ENCODE data around the gene FBXO28.

FBXO28 gene

DNA sequence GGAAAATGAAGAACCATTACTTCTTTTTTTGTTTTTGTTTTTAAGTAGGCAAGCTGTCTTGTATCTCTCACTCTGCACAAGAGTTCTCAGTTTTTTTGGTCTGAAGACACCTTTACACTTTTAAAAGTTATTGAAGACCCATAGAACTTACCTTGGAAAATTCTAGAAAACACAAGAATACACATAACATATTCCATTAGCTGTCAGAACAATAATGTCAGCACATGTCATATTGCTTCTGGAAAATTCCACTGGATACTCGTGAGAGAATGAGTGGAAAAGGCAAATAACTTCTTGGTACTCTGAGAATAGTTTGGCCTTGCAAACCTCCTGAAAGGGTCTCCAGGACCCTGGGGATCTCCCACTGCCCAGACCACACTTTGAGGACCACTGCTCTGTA is 4.8 kb downstream of the FBXO28 start:
- WGBS, result 96% methylated on average over 1 of the region's 1 CpG
- Histone ChIP-seq H2BK120ac (ENCODE audit: low read depth, low read length) (no peak overlapping the region), H2AFZ (ENCODE audit: low read depth, low read length) (no peak overlapping the region), H2BK12ac (ENCODE audit: low read length in 2 of 2) (no peak overlapping the region), H3K36me3 (ENCODE audit: control insufficient read depth in 1 of 2, insufficient read depth in 2 of 2, low read depth in 1 of 2, low read length in 2 of 2) (peaks cover 5 to 12% of the 10 kb centered on the region in 2 experiments), H3K9me3 (ENCODE audit: control insufficient read depth, low read length) (no peaks in the 10 kb centered on the region), H3K27ac (ENCODE audit: low read length, poor library complexity, severe bottlenecking) (no peak overlapping the region), H3K9ac (ENCODE audit: low read length) (no peak overlapping the region), H3K18ac (ENCODE audit: low read depth in 1 of 2, low read length in 2 of 2) (no peak overlapping the region), H3K4me3 (ENCODE audit: insufficient read depth in 1 of 2, low read depth in 1 of 2, low read length in 2 of 2) (no peak overlapping the region), H3K4me2 (ENCODE audit: low read length, poor library complexity, severe bottlenecking) (no peak overlapping the region), H3K79me1 (replicated peaks; ENCODE audit: low read length, poor library complexity, severe bottlenecking) (no peaks in the 10 kb centered on the region), H3K4ac (ENCODE audit: low read depth in 1 of 2, low read length in 2 of 2) (no peak overlapping the region), H3K14ac (ENCODE audit: low read length in 2 of 2) (no peak overlapping the region), H2BK15ac (ENCODE audit: low read depth, poor library complexity, severe bottlenecking) (no peak overlapping the region), H3K27me3 (ENCODE audit: control insufficient read depth in 1 of 2, insufficient read depth in 1 of 2, low read length in 2 of 2) (no peaks in the 10 kb centered on the region), H2AK5ac (ENCODE audit: low read length, severe bottlenecking) (no peak overlapping the region), H3K4me1 (ENCODE audit: control insufficient read depth, insufficient read depth, low read depth, low read length) (no peaks in the 10 kb centered on the region), H2BK5ac (ENCODE audit: low read depth, low read length, poor library complexity, severe bottlenecking) (no peak overlapping the region), H3K23ac (ENCODE audit: low read length in 2 of 2) (no peak overlapping the region), H4K8ac (ENCODE audit: low read length) (no peak overlapping the region), H4K91ac (ENCODE audit: low read length) (no peak overlapping the region)
- DNase-seq, result no peak

GRCh38 chr1:224123136-224123535 is 9.2 kb downstream of the FBXO28 start:
- Histone ChIP-seq H4K8ac (ENCODE audit: low read length) (no peak overlapping the region), H4K91ac (ENCODE audit: low read length) (no peak overlapping the region), H3K36me3 (ENCODE audit: control insufficient read depth in 1 of 2, insufficient read depth in 2 of 2, low read depth in 1 of 2, low read length in 2 of 2) (peaks cover 5 to 12% of the 10 kb centered on the region in 2 experiments), H3K4me3 (ENCODE audit: insufficient read depth in 1 of 2, low read depth in 1 of 2, low read length in 2 of 2) (no peak overlapping the region), H3K4me2 (ENCODE audit: low read length, poor library complexity, severe bottlenecking) (no peak overlapping the region), H3K23ac (ENCODE audit: low read length in 2 of 2) (no peak overlapping the region), H3K14ac (ENCODE audit: low read length in 2 of 2) (no peak overlapping the region), H3K4me1 (ENCODE audit: control insufficient read depth, insufficient read depth, low read depth, low read length) (peaks cover 3% of the 10 kb centered on the region), H3K9ac (ENCODE audit: low read length) (no peak overlapping the region), H2AK5ac (ENCODE audit: low read length, severe bottlenecking) (no peak overlapping the region), H2BK5ac (ENCODE audit: low read depth, low read length, poor library complexity, severe bottlenecking) (no peak overlapping the region), H3K18ac (ENCODE audit: low read depth in 1 of 2, low read length in 2 of 2) (no peak overlapping the region), H2BK12ac (ENCODE audit: low read length in 2 of 2) (no peak overlapping the region), H3K4ac (ENCODE audit: low read depth in 1 of 2, low read length in 2 of 2) (no peak overlapping the region), H2BK120ac (ENCODE audit: low read depth, low read length) (no peak overlapping the region), H3K79me1 (replicated peaks; ENCODE audit: low read length, poor library complexity, severe bottlenecking) (peaks cover 4% of the 10 kb centered on the region), H3K27me3 (ENCODE audit: control insufficient read depth in 1 of 2, insufficient read depth in 1 of 2, low read length in 2 of 2) (no peaks in the 10 kb centered on the region), H2BK15ac (ENCODE audit: low read depth, poor library complexity, severe bottlenecking) (no peak overlapping the region), H3K9me3 (ENCODE audit: control insufficient read depth, low read length) (no peaks in the 10 kb centered on the region), H3K27ac (ENCODE audit: low read length, poor library complexity, severe bottlenecking) (no peak overlapping the region), H2AFZ (ENCODE audit: low read depth, low read length) (no peak overlapping the region)
- DNase-seq, result no peak
- WGBS, result 91% methylated on average over 2 of the region's 4 CpGs

GRCh38 chr1:224124220-224124619 is 10.3 kb downstream of the FBXO28 start:
- H2AFZ ChIP-seq (ENCODE audit: low read depth, low read length), result no peak overlapping the region
- H3K14ac ChIP-seq (ENCODE audit: low read length in 2 of 2), result no peak overlapping the region
- no peak overlapping the region for H3K4ac ChIP-seq (ENCODE audit: low read depth in 1 of 2, low read length in 2 of 2)
- no peak overlapping the region for H3K9ac ChIP-seq (ENCODE audit: low read length)
- H2AK5ac ChIP-seq (ENCODE audit: low read length, severe bottlenecking), result no peak overlapping the region
- H3K27ac ChIP-seq (ENCODE audit: low read length, poor library complexity, severe bottlenecking), result no peak overlapping the region
- no peak overlapping the region for H3K23ac ChIP-seq (ENCODE audit: low read length in 2 of 2)
- no peak overlapping the region for H2BK15ac ChIP-seq (ENCODE audit: low read depth, poor library complexity, severe bottlenecking)
- no peak overlapping the region for H2BK12ac ChIP-seq (ENCODE audit: low read length in 2 of 2)
- H3K4me1 ChIP-seq (ENCODE audit: control insufficient read depth, insufficient read depth, low read depth, low read length), result peaks cover 3% of the 10 kb centered on the region
- no peak for DNase-seq
- H3K18ac ChIP-seq (ENCODE audit: low read depth in 1 of 2, low read length in 2 of 2), result no peak overlapping the region
- H4K91ac ChIP-seq (ENCODE audit: low read length), result no peak overlapping the region
- no peaks in the 10 kb centered on the region for H3K27me3 ChIP-seq (ENCODE audit: control insufficient read depth in 1 of 2, insufficient read depth in 1 of 2, low read length in 2 of 2)
- no peak overlapping the region for H3K4me2 ChIP-seq (ENCODE audit: low read length, poor library complexity, severe bottlenecking)
- H3K79me1 ChIP-seq (replicated peaks; ENCODE audit: low read length, poor library complexity, severe bottlenecking), result peaks cover 4% of the 10 kb centered on the region
- no peaks in the 10 kb centered on the region for H3K9me3 ChIP-seq (ENCODE audit: control insufficient read depth, low read length)
- H3K4me3 ChIP-seq (ENCODE audit: insufficient read depth in 1 of 2, low read depth in 1 of 2, low read length in 2 of 2), result no peak overlapping the region
- H2BK120ac ChIP-seq (ENCODE audit: low read depth, low read length), result no peak overlapping the region
- H4K8ac ChIP-seq (ENCODE audit: low read length), result no peak overlapping the region
- no peak overlapping the region for H2BK5ac ChIP-seq (ENCODE audit: low read depth, low read length, poor library complexity, severe bottlenecking)
- H3K36me3 ChIP-seq (ENCODE audit: control insufficient read depth in 1 of 2, insufficient read depth in 2 of 2, low read depth in 1 of 2, low read length in 2 of 2), result peaks cover 5 to 12% of the 10 kb centered on the region in 2 experiments

- 100% methylated on average over 2 of the region's 5 CpGs for WGBS
These were observed 14.3 kb downstream of the FBXO28 start for GRCh38 chr1:224127925-224128819.

More at GRCh38 chr1:224127925-224128819, 14.3 kb downstream of the FBXO28 start:
- Histone ChIP-seq H3K9me3 (ENCODE audit: control insufficient read depth, low read length) (peaks cover 14% of the 10 kb centered on the region), H2AK5ac (ENCODE audit: low read length, severe bottlenecking) (no peak overlapping the region), H2AFZ (ENCODE audit: low read depth, low read length) (no peak overlapping the region), H3K4me1 (ENCODE audit: control insufficient read depth, insufficient read depth, low read depth, low read length) (peaks cover 3% of the 10 kb centered on the region), H2BK120ac (ENCODE audit: low read depth, low read length) (no peak overlapping the region), H3K79me1 (replicated peaks; ENCODE audit: low read length, poor library complexity, severe bottlenecking) (peaks cover 12% of the 10 kb centered on the region), H3K27me3 (ENCODE audit: control insufficient read depth in 1 of 2, insufficient read depth in 1 of 2, low read length in 2 of 2) (no peaks in the 10 kb centered on the region), H3K14ac (ENCODE audit: low read length in 2 of 2) (no peak overlapping the region), H3K18ac (ENCODE audit: low read depth in 1 of 2, low read length in 2 of 2) (no peak overlapping the region), H2BK12ac (ENCODE audit: low read length in 2 of 2) (no peak overlapping the region), H2BK5ac (ENCODE audit: low read depth, low read length, poor library complexity, severe bottlenecking) (no peak overlapping the region), H3K4me3 (ENCODE audit: insufficient read depth in 1 of 2, low read depth in 1 of 2, low read length in 2 of 2) (no peak overlapping the region), H4K8ac (ENCODE audit: low read length) (no peak overlapping the region), H3K36me3 (ENCODE audit: control insufficient read depth in 1 of 2, insufficient read depth in 2 of 2, low read depth in 1 of 2, low read length in 2 of 2) (peaks cover 15 to 30% of the 10 kb centered on the region in 2 experiments), H3K4ac (ENCODE audit: low read depth in 1 of 2, low read length in 2 of 2) (no peak overlapping the region), H3K9ac (ENCODE audit: low read length) (peak overlapping the region; percentile 42), H3K4me2 (ENCODE audit: low read length, poor library complexity, severe bottlenecking) (no peak overlapping the region), H3K27ac (ENCODE audit: low read length, poor library complexity, severe bottlenecking) (no peak overlapping the region), H2BK15ac (ENCODE audit: low read depth, poor library complexity, severe bottlenecking) (no peak overlapping the region), H4K91ac (ENCODE audit: low read length) (no peak overlapping the region), H3K23ac (ENCODE audit: low read length in 2 of 2) (no peak overlapping the region)
- DNase-seq, result no peak
